SK-N-SH (cell line): ENCODE results near the gene CNGA3.

Source experiments
- CHD2 ChIP-seq: fragments of 150-350 bp; IDR thresholded peaks from 2 replicates; pipeline ENCODE4 v1.6.1; 2018; ENCODE audit warnings: low read length; ENCODE audit not compliant: partially characterized antibody
- EP300 ChIP-seq, 2 experiments: IDR thresholded peaks; 2 replicates each; pipeline versions ENCODE4 v1.4.0 to v1.6.1; 2012; ENCODE audit warnings: borderline replicate concordance in 1 of 2, low read depth in 1 of 2, low read length in 1 of 2
- EZH2phosphoT487 ChIP-seq: fragments of 200-600 bp; sonication (generic); IDR thresholded peaks from 2 replicates; pipeline ENCODE4 v1.6.1; 2017; ENCODE audit warnings: low read depth, mixed run types, mild to moderate bottlenecking, antibody characterized with exemption, moderate library complexity, borderline replicate concordance
- NRF1 ChIP-seq: IDR thresholded peaks from 2 replicates; pipeline ENCODE4 v1.6.1; 2012; ENCODE audit warnings: low read depth, mild to moderate bottlenecking, low read length
- POLR2AphosphoS5 ChIP-seq: IDR thresholded peaks from 2 replicates; pipeline ENCODE4 v1.6.1; 2012; ENCODE audit warnings: low read depth, low read length
- RFX5 ChIP-seq: IDR thresholded peaks from 2 replicates; pipeline ENCODE4 v1.6.1; 2012; ENCODE audit warnings: mild to moderate bottlenecking, improper control_type of control experiment, low read length
- SMC3 ChIP-seq: IDR thresholded peaks from 2 replicates; pipeline ENCODE4 v1.6.1; 2012; ENCODE audit warnings: low read depth, low read length, improper control_type of control experiment
- TF ChIP-seq, protein P1 (sequence below): fragments of 200-600 bp; sonication (generic); IDR thresholded peaks from 2 replicates; pipeline ENCODE4 v1.6.1; 2017; ENCODE audit warnings: antibody characterized with exemption, mild to moderate bottlenecking, moderate library complexity

DNA sequence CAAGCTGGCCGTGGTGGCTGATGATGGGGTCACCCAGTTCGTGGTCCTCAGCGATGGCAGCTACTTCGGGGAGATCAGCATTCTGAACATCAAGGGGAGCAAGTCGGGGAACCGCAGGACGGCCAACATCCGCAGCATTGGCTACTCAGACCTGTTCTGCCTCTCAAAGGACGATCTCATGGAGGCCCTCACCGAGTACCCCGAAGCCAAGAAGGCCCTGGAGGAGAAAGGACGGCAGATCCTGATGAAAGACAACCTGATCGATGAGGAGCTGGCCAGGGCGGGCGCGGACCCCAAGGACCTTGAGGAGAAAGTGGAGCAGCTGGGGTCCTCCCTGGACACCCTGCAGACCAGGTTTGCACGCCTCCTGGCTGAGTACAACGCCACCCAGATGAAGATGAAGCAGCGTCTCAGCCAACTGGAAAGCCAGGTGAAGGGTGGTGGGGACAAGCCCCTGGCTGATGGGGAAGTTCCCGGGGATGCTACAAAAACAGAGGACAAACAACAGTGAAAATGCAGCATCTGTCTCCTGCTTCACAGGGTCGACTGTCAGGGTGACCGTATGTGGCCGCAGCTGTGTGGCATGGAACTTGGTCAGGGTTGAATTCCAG is 50.6 kb downstream of the CNGA3 start:
- TF ChIP-seq NRF1 = no peak
- no peak for TF ChIP-seq POLR2AphosphoS5
- no peak for TF ChIP-seq SMC3
- TF ChIP-seq, protein P1, sequence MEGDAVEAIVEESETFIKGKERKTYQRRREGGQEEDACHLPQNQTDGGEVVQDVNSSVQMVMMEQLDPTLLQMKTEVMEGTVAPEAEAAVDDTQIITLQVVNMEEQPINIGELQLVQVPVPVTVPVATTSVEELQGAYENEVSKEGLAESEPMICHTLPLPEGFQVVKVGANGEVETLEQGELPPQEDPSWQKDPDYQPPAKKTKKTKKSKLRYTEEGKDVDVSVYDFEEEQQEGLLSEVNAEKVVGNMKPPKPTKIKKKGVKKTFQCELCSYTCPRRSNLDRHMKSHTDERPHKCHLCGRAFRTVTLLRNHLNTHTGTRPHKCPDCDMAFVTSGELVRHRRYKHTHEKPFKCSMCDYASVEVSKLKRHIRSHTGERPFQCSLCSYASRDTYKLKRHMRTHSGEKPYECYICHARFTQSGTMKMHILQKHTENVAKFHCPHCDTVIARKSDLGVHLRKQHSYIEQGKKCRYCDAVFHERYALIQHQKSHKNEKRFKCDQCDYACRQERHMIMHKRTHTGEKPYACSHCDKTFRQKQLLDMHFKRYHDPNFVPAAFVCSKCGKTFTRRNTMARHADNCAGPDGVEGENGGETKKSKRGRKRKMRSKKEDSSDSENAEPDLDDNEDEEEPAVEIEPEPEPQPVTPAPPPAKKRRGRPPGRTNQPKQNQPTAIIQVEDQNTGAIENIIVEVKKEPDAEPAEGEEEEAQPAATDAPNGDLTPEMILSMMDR = no peak
- no peak for TF ChIP-seq EP300 (IDR thresholded peaks at IDR 0.05; ENCODE audit: borderline replicate concordance in 1 of 2, low read depth in 1 of 2, low read length in 1 of 2)
- TF ChIP-seq RFX5 = no peak
- TF ChIP-seq EZH2phosphoT487 = no peak
- no peak for TF ChIP-seq CHD2
